Vagina (tissue), 2 donors: ENCODE results near the gene CA5A. TPM values are rescaled to one million over a fixed set of nuclear protein-coding genes. Genes with fewer than 3 reads are reported as not detected.
A peak's percentile ranks its signal among the peaks of the same experiment; 100 is the strongest.

Experiments
- DNase-seq, 2 donors: peaks; one replicate each; pipeline ENCODE4 v3.0.0-alpha.2; 2017; ENCODE audit errors: extremely low spot score in 2 of 2
- H3K27ac ChIP-seq: fragments of 200-600 bp; sonication (generic); one replicate; pipeline ENCODE4 v1.5.1; 2019
- H3K27me3 ChIP-seq: fragments of 200-600 bp; sonication (generic); one replicate; pipeline ENCODE4 v1.5.1; 2019
- H3K36me3 ChIP-seq, 2 donors: fragments of 200-600 bp; sonication (generic); one replicate each; pipeline ENCODE4 v1.5.1; 2017 to 2019
- H3K4me1 ChIP-seq: fragments of 200-600 bp; sonication (generic); one replicate; pipeline ENCODE4 v1.5.1; 2019
- H3K4me3 ChIP-seq, 2 donors: fragments of 200-600 bp; sonication (generic); 1 replicate in 1 of 2; 2 replicates in 1 of 2; pipeline ENCODE4 v1.5.1; 2016 to 2019
- H3K9me3 ChIP-seq: fragments of 200-600 bp; sonication (generic); one replicate; pipeline ENCODE4 v1.5.1; 2019
- POLR2A ChIP-seq, 2 donors: fragments of 450-650 bp; IDR thresholded peaks; one replicate each; pipeline ENCODE4 v1.6.1; 2017; ENCODE audit warnings: antibody characterized with exemption in 2 of 2, mild to moderate bottlenecking in 2 of 2, moderate library complexity in 2 of 2
- POLR2AphosphoS5 ChIP-seq, 2 donors: sonication (generic); formaldehyde crosslinking; IDR thresholded peaks; one replicate each; pipeline ENCODE4 v1.9.0; 2017; ENCODE audit warnings: antibody characterized with exemption in 2 of 2, mild to moderate bottlenecking in 2 of 2, low read depth in 1 of 2; ENCODE audit not compliant: insufficient read depth in 1 of 2
- intact Hi-C: fragments of 100-400 bp; cut with DNase I; formaldehyde crosslinking; loops from one replicate; pipeline ENCODE4 v1.15.1; 2023
- total RNA-seq: library from RNA; depleted of rRNA; stranded (reverse); fragments of >200 nt; gene quantifications from one replicate; pipeline ENCODE4 v1.2.3, GENCODE V29; 2016
- TF ChIP-seq, protein P1 (sequence below), 3 experiments: fragments of 450-650 bp in 2 of 3; fragments of 200-600 bp in 1 of 3; sonication (generic) in 1 of 3; IDR thresholded peaks; one replicate each; pipeline ENCODE4 v1.5.1; 2017 to 2019; ENCODE audit warnings: antibody characterized with exemption in 3 of 3, mild to moderate bottlenecking in 2 of 3, moderate library complexity in 2 of 3

Gene CA5A
- total RNA-seq, 1 donor from 2014 or later = not detected

GRCh38 chr16:87971933-87972332 is 35.6 kb upstream of the CA5A start:
- peaks cover 0 to 5% of the 10 kb centered on the region in 2 donors for H3K36me3 ChIP-seq
- no peak for TF ChIP-seq POLR2AphosphoS5 (IDR thresholded peaks at IDR 0.05; ENCODE audit: insufficient read depth in 1 of 2, low read depth in 1 of 2)
- TF ChIP-seq, protein P1, sequence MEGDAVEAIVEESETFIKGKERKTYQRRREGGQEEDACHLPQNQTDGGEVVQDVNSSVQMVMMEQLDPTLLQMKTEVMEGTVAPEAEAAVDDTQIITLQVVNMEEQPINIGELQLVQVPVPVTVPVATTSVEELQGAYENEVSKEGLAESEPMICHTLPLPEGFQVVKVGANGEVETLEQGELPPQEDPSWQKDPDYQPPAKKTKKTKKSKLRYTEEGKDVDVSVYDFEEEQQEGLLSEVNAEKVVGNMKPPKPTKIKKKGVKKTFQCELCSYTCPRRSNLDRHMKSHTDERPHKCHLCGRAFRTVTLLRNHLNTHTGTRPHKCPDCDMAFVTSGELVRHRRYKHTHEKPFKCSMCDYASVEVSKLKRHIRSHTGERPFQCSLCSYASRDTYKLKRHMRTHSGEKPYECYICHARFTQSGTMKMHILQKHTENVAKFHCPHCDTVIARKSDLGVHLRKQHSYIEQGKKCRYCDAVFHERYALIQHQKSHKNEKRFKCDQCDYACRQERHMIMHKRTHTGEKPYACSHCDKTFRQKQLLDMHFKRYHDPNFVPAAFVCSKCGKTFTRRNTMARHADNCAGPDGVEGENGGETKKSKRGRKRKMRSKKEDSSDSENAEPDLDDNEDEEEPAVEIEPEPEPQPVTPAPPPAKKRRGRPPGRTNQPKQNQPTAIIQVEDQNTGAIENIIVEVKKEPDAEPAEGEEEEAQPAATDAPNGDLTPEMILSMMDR (IDR thresholded peaks at IDR 0.05) = no peak
- no peak for TF ChIP-seq POLR2A (IDR thresholded peaks at IDR 0.05)
- DNase-seq = no peak

DNA sequence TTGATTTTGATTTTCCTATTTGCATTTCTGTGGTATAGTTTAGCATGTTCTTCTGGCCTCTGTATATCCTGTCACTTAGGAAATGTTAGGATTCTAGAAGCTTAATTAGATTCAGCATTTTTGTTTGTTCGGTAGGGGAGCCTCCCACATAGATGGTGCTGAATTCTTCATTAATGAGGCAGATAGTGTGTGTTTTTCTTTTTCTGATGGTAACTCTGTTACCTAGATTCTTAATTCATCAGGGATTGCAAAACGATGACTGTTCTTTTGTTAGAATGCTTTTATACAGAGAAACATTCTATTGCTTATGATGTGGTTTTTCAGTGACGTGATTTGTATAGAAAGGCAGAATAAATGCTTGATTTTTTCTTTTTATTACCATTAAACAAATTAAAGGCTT is 33.9 kb upstream of the CA5A start:
- no peaks in the 10 kb centered on the region for H3K36me3 ChIP-seq
- TF ChIP-seq, protein P1 (IDR thresholded peaks at IDR 0.05) = no peak
- TF ChIP-seq POLR2A (IDR thresholded peaks at IDR 0.05) (no peak), POLR2AphosphoS5 (IDR thresholded peaks at IDR 0.05; ENCODE audit: insufficient read depth in 1 of 2, low read depth in 1 of 2) (no peak)
- no peaks in the 10 kb centered on the region for H3K27me3 ChIP-seq
- no peak for DNase-seq
- intact Hi-C loops = no loop called here
- no peak overlapping the region for H3K27ac ChIP-seq
- peaks cover 26% of the 10 kb centered on the region for H3K4me1 ChIP-seq
- no peak overlapping the region for H3K4me3 ChIP-seq
- H3K9me3 ChIP-seq = peaks cover 13% of the 10 kb centered on the region

More at GRCh38 chr16:87971933-87972332, 35.6 kb upstream of the CA5A start:
- peaks cover 13% of the 10 kb centered on the region for H3K9me3 ChIP-seq
- H3K4me3 ChIP-seq = no peak overlapping the region
- no peaks in the 10 kb centered on the region for H3K27me3 ChIP-seq
- peaks cover 9% of the 10 kb centered on the region for H3K4me1 ChIP-seq
- no peak overlapping the region for H3K27ac ChIP-seq
- intact Hi-C loops = no loop called here

DNA sequence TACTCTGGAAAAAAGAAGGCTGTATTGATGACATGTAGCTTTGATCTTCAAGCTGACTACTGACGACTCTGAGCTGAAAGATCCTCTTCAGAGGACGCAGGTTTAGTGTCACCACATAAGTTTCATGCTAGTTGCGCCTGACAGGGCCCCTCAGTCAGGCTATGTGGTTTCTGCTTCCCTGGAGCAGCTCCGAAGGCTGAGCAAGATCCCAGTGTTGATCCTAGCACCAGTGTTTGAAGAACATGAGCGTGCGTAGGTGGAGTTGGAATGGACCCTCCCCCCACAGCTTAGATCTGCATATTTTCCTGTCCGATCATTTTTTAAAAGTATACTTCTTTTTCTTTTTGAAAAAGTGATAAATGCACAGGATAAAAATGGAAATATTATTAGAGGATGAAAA is 32.2 kb upstream of the CA5A start:
- Histone ChIP-seq H3K36me3 (no peaks in the 10 kb centered on the region), H3K9me3 (peaks cover 13% of the 10 kb centered on the region), H3K27me3 (no peaks in the 10 kb centered on the region), H3K27ac (no peak overlapping the region), H3K4me1 (peaks cover 38% of the 10 kb centered on the region), H3K4me3 (no peak overlapping the region)
- TF ChIP-seq POLR2AphosphoS5 (IDR thresholded peaks at IDR 0.05; ENCODE audit: insufficient read depth in 1 of 2, low read depth in 1 of 2) (no peak), POLR2A (IDR thresholded peaks at IDR 0.05) (no peak)
- TF ChIP-seq, protein P1 (IDR thresholded peaks at IDR 0.05) = no peak
- no peak for DNase-seq
- intact Hi-C loops = no loop called here

DNA sequence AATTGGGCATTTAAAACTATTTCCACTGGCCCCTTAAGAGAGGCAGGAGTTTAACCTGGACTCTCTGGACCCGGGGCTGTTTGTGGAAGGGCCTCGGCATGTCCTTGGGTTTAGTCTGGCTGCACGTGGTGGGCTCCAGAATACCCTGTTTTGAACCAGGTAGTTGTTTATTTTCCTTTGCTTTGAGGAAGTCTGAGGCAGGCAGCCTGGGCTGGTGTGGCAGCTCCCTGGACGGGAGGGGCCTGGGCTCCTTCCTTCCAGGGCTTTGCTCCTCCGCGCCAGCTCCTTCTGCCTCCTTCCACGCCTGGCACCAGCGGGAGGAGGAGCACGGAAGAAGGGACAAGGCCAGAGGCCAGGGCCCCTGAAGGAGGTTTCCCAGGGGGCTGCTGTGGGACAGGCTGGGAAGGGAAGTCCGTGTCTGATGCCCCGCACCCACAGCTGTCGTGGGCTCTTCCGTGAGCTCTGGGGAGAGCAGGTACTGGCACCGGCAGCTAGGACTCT is 30.4 kb upstream of the CA5A start:
- intact Hi-C loops = no loop called here
- Histone ChIP-seq H3K4me3 (peak overlapping the region; percentile 3 to 7), H3K27me3 (no peaks in the 10 kb centered on the region), H3K4me1 (peaks cover 44% of the 10 kb centered on the region), H3K36me3 (no peaks in the 10 kb centered on the region), H3K27ac (peak overlapping the region; percentile 70), H3K9me3 (peaks cover 7% of the 10 kb centered on the region)
- TF ChIP-seq POLR2A (IDR thresholded peaks at IDR 0.05) (no peak), POLR2AphosphoS5 (IDR thresholded peaks at IDR 0.05; ENCODE audit: insufficient read depth in 1 of 2, low read depth in 1 of 2) (no peak)
- TF ChIP-seq, protein P1 (IDR thresholded peaks at IDR 0.05) = no peak
- no peak for DNase-seq

- H3K4me1 ChIP-seq = peaks cover 44% of the 10 kb centered on the region
- intact Hi-C loops = no loop called here
- TF ChIP-seq, protein P1 (IDR thresholded peaks at IDR 0.05) = no peak
- TF ChIP-seq POLR2A (IDR thresholded peaks at IDR 0.05) (no peak), POLR2AphosphoS5 (IDR thresholded peaks at IDR 0.05; ENCODE audit: insufficient read depth in 1 of 2, low read depth in 1 of 2) (no peak)
- H3K27ac ChIP-seq = peak overlapping the region; percentile 70
- peak overlapping the region; percentile 3 to 7 for H3K4me3 ChIP-seq
- H3K27me3 ChIP-seq = no peaks in the 10 kb centered on the region
- peaks cover 2% of the 10 kb centered on the region for H3K9me3 ChIP-seq
- H3K36me3 ChIP-seq = no peaks in the 10 kb centered on the region
- DNase-seq = no peak
Observed at GRCh38 chr16:87966064-87966645, 29.8 kb upstream of the CA5A start.
